Parathyroid adenoma (tissue), 2 donors: ENCODE results near the gene SRGAP1.
A peak's percentile ranks its signal among the peaks of the same experiment; 100 is the strongest.
"Not testable (repeated sequence)": the region's sequence is repeated elsewhere in the genome, so short reads cannot be mapped to it uniquely, and the experiment has no call there.

Source experiments
- H2AFZ ChIP-seq: fragments of 300-600 bp; sonication (generic); one replicate; pipeline ENCODE4 v1.7.0; 2017; ENCODE audit warnings: antibody characterized with exemption, mild to moderate bottlenecking
- H3K27ac ChIP-seq: fragments of 300-600 bp; sonication (generic); one replicate; pipeline ENCODE4 v1.7.0; 2017
- H3K27me3 ChIP-seq: fragments of 300-600 bp; sonication (generic); one replicate; pipeline ENCODE4 v1.7.0; 2017; ENCODE audit warnings: low read length; ENCODE audit not compliant: control insufficient read depth, insufficient read depth
- H3K36me3 ChIP-seq: fragments of 300-600 bp; sonication (generic); one replicate; pipeline ENCODE4 v1.7.0; 2017; ENCODE audit warnings: low read length; ENCODE audit not compliant: control insufficient read depth, insufficient read depth
- H3K4me1 ChIP-seq: fragments of 300-600 bp; sonication (generic); one replicate; pipeline ENCODE4 v1.7.0; 2017; ENCODE audit warnings: control low read depth
- H3K4me2 ChIP-seq: fragments of 300-600 bp; sonication (generic); one replicate; pipeline ENCODE4 v1.7.0; 2017; ENCODE audit warnings: low read length
- H3K4me3 ChIP-seq: fragments of 300-600 bp; sonication (generic); one replicate; pipeline ENCODE4 v1.7.0; 2017; ENCODE audit warnings: low read depth, low read length
- H3K79me2 ChIP-seq: fragments of 300-600 bp; sonication (generic); one replicate; pipeline ENCODE4 v1.7.0; 2017; ENCODE audit warnings: control low read depth
- H3K9ac ChIP-seq: fragments of 300-600 bp; sonication (generic); one replicate; pipeline ENCODE4 v1.7.0; 2017; ENCODE audit warnings: mild to moderate bottlenecking
- H3K9me3 ChIP-seq: fragments of 300-600 bp; sonication (generic); one replicate; pipeline ENCODE4 v1.7.0; 2017; ENCODE audit warnings: low read length; ENCODE audit not compliant: control insufficient read depth
- CTCF ChIP-seq: fragments of 300-600 bp; sonication (generic); IDR thresholded peaks from one replicate; pipeline ENCODE4 v1.7.0; 2017; ENCODE audit warnings: antibody characterized with exemption, mild to moderate bottlenecking
- donor health status: primary hyperparathyroidism.

The SRGAP1 gene

GRCh38 chr12:63841571-63841970 is 2.9 kb upstream of the SRGAP1 start:
- Histone ChIP-seq H3K79me2 (peaks cover 1% of the 10 kb centered on the region), H3K9ac (no peak overlapping the region), H3K9me3 (no peaks in the 10 kb centered on the region), H2AFZ (peak overlapping the region; percentile 35), H3K4me3 (no peak overlapping the region), H3K27me3 (no peaks in the 10 kb centered on the region), H3K4me1 (peaks cover 5% of the 10 kb centered on the region), H3K36me3 (no peaks in the 10 kb centered on the region), H3K4me2 (no peak overlapping the region), H3K27ac (no peak overlapping the region)
- no peak for TF ChIP-seq CTCF

DNA sequence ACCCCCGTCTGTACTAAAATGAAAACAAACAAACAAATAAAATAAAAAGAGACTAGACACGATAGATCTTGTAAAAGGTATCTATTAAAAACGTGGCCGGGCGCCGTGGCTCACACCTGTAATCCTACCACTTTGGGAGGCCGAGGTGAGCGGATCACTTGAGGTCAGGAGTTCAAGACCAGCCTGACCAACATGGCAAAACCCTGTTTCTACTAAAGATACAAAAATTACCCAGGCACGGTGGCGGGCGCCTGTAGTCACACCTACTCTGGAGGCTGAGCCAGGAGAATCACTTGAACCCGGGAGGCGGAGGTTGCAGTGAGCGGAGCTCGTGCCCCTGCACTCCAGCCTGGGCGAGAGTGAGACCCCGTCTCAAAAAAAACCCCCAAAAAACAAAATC is 1.8 kb upstream of the SRGAP1 start:
- H3K9ac ChIP-seq, H2AFZ ChIP-seq, H3K27ac ChIP-seq, H3K4me1 ChIP-seq, H3K79me2 ChIP-seq, H3K27me3 ChIP-seq, H3K9me3 ChIP-seq, H3K4me2 ChIP-seq, H3K36me3 ChIP-seq: not testable (repeated sequence)
- H3K4me3 ChIP-seq, result peak overlapping the region; percentile 87

- peaks cover 13% of the 10 kb centered on the region for H3K79me2 ChIP-seq
- peak overlapping the region; percentile 60 for H3K4me2 ChIP-seq
- H3K4me3 ChIP-seq, result peak overlapping the region; percentile 87
- no peaks in the 10 kb centered on the region for H3K27me3 ChIP-seq
- no peaks in the 10 kb centered on the region for H3K36me3 ChIP-seq
- H3K27ac ChIP-seq, result peak overlapping the region; percentile 64
- H3K9ac ChIP-seq, result no peak overlapping the region
- H2AFZ ChIP-seq, result peak overlapping the region; percentile 77
- TF ChIP-seq CTCF, result no peak
- H3K9me3 ChIP-seq, result no peaks in the 10 kb centered on the region
- H3K4me1 ChIP-seq, result peaks cover 9% of the 10 kb centered on the region
These were observed 1.2 kb upstream of the SRGAP1 start for GRCh38 chr12:63843254-63843720.

DNA sequence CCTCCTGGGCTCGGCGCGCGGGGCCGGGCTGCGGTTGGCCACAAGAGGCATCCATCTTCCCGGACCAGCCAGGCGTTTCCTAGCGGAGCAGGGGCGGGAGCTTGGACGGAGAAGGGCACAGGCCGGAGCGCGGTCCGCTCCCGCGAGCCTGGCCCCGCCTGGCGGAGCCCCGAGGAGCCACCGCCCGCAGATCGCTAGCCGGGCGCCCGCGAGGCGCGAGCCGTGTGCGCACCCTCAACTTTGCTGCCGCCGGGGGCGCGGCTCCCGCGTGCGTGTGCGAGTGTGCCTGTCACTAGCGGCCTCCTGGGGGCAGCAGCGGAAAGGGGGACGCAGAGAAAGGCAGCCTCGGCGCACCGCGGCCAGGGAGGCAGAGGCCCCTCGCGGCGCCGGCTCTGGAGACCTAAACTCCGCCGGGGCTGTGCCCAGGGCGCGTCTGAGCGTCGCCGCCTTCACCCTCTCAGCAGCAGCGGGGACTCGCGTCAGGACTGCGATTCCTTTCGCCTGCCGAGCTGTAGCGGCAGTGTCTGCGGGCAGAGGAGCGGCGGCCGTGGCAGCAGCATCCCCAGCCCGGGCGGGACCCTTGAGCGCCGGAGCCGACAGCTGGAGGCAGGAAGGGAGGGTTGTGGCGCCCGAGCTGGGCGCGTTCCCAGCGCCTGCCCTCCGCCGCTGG is 644 bp upstream of the SRGAP1 start:
- H3K27ac ChIP-seq, result peak overlapping the region; percentile 82
- peak; percentile 98 for TF ChIP-seq CTCF
- peaks cover 9% of the 10 kb centered on the region for H3K4me1 ChIP-seq
- no peaks in the 10 kb centered on the region for H3K36me3 ChIP-seq
- no peaks in the 10 kb centered on the region for H3K9me3 ChIP-seq
- no peaks in the 10 kb centered on the region for H3K27me3 ChIP-seq
- peak overlapping the region; percentile 87 for H3K4me3 ChIP-seq
- peak overlapping the region; percentile 54 for H3K9ac ChIP-seq
- peak overlapping the region; percentile 60 for H3K4me2 ChIP-seq
- H2AFZ ChIP-seq, result peak overlapping the region; percentile 77
- peaks cover 17% of the 10 kb centered on the region for H3K79me2 ChIP-seq

DNA sequence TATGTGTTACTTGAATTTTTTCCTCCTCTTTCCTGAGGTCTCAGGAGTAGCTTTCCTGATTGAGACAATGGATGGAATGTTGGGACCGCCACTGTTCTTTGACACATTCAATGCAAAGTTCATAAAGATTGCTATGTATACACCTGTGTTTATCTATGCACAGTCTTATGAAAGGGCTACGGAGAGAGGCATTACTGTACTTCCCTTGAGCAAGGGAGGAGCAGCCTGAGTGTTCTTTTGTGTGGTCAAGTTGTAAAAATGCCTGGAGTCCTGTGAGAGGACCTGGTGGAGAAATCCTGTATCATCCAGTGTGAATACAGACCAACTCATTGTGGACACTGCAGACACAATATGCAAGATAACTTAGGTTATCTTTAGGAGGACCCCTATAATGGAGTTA is 1.2 kb downstream of the SRGAP1 start:
- H3K79me2 ChIP-seq, result peaks cover 34% of the 10 kb centered on the region
- H3K36me3 ChIP-seq, result no peaks in the 10 kb centered on the region
- H2AFZ ChIP-seq, result no peak overlapping the region
- H3K4me1 ChIP-seq, result peaks cover 9% of the 10 kb centered on the region
- H3K9ac ChIP-seq, result no peak overlapping the region
- peak overlapping the region; percentile 87 for H3K4me3 ChIP-seq
- H3K9me3 ChIP-seq, result no peaks in the 10 kb centered on the region
- no peak for TF ChIP-seq CTCF
- peak overlapping the region; percentile 82 for H3K27ac ChIP-seq
- H3K4me2 ChIP-seq, result peak overlapping the region; percentile 60
- H3K27me3 ChIP-seq, result no peaks in the 10 kb centered on the region
